ENCODE measurements around the gene GREM1. TPM values are rescaled to one million over a fixed set of nuclear protein-coding genes. Genes with fewer than 3 reads are reported as not detected.

GREM1 gene
- 3.4 TPM for total RNA-seq

- DNase-seq, result peak; percentile 28
Measured at GRCh38 chr15:32717426-32718226, at the start of gene GREM1. Gene GREM1 (plus strand): TSS chr15:32718004. CDS start chr15:32730691, 12,687 bp downstream.

GRCh38 chr15:32668942-32669341 lies 48.9 kb upstream of the GREM1 start:
- no peak for DNase-seq

GRCh38 chr15:32669896-32670611 lies 47.8 kb upstream of the GREM1 start:
- DNase-seq, result peak; percentile 68

GRCh38 chr15:32670623-32671022 lies 47.2 kb upstream of the GREM1 start:
- DNase-seq, result no peak

- DNase-seq, result peak; percentile 29
Measured at GRCh38 chr15:32671339-32672325, 46.2 kb upstream of the GREM1 start.

GRCh38 chr15:32674681-32675080 lies 43.1 kb upstream of the GREM1 start:
- no peak for DNase-seq

GRCh38 chr15:32675466-32675865 lies 42.3 kb upstream of the GREM1 start:
- no peak for DNase-seq

DNA sequence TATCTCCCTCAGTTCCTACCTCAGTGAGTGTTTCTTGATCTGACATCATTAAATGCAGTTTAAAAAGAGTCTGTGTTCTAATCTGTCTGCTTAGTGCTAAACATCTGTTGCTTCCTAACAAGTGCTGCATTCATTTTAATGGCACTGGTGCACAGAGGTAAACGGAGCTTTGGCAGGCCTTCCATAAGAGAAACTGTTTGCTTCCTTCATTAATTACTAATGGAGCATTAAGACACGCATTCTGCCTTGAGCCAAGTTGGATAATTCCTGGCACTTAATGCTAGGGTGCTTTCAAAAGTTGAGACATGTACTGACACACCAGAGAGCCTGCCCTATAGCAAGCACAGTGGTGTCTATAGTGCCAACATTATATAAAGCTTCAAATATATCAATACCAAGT lies 41.6 kb upstream of the GREM1 start:
- no peak for DNase-seq

GRCh38 chr15:32677238-32677750 lies 40.5 kb upstream of the GREM1 start:
- no peak for DNase-seq

DNA sequence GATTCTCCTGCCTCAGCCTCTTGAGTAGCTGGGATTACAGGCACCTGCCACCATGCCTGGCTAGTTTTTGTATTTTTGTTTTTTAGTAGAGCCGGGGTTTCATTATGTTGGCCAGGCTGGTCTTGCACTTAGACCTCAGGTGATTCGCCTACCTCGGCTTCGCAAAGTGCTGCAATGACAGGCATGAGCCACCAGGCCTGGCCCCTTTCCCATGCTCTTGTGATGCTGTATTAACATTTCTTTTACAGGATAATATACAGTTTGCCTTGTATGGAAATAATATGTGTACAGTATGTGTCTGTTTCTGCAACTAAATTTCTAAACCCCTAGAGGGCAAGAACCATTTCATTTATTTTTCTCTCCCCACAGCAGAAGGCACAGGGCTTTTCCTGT lies 38.5 kb upstream of the GREM1 start:
- no peak for DNase-seq

GRCh38 chr15:32682569-32682968 lies 35.2 kb upstream of the GREM1 start:
- no peak for DNase-seq

GRCh38 chr15:32682977-32683630 lies 34.7 kb upstream of the GREM1 start:
- DNase-seq, result no peak

- DNase-seq, result peak; percentile 40
Measured at GRCh38 chr15:32683906-32684584, 33.8 kb upstream of the GREM1 start.

- no peak for DNase-seq
Measured at GRCh38 chr15:32685576-32685975, 32.2 kb upstream of the GREM1 start.

- no peak for DNase-seq
Measured at GRCh38 chr15:32687556-32687955, 30.2 kb upstream of the GREM1 start.

GRCh38 chr15:32688151-32688639 lies 29.6 kb upstream of the GREM1 start:
- DNase-seq, result no peak

GRCh38 chr15:32690941-32691688 lies 26.7 kb upstream of the GREM1 start:
- DNase-seq, result no peak

GRCh38 chr15:32691689-32692038 lies 26.1 kb upstream of the GREM1 start:
- DNase-seq, result no peak

DNA sequence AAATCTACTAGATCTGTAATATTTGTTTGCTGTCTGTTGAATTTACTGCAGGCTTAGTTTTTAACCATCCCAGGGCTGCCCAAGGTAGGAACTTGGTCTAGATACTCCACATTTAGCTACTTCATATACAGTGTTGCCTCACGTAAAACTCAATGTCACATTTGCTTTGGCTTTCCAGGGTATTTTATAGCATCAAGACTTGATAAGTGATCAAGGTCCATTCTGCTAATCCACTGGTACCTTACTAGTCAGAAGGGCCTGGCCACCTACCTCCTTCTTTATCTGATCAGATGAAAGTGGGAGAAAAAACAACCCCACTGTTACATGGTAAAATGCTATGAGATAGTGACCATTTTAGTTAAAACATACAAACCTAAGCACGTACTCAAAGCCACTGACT lies 25.5 kb upstream of the GREM1 start:
- DNase-seq, result no peak
